Adipose tissue (tissue), 3 donors: Measurements from ENCODE around the gene NRSN1. TPM values are rescaled to one million over a fixed set of nuclear protein-coding genes. Genes with fewer than 3 reads are reported as not detected.

Experiments
- H3K27ac ChIP-seq: one replicate; pipeline ENCODE4 v1.5.1; 2013; ENCODE audit warnings: low read depth, low read length
- WGBS, 3 donors: extraction: QIAGEN DNeasy Blood & Tissue Kit; methylation state at CpG; one replicate each; pipeline ENCODE4 v1.1.7; 2013; 5-methylcytosine and 5-hydroxymethylcytosine counted together
- polyA plus RNA-seq, 3 donors: library from polyadenylated mRNA; stranded (reverse); fragments of 200-250 nt; gene quantifications; one replicate each; pipeline ENCODE4 v1.2.3, GENCODE V29; 2013
- donor health status: healthy with polysubstance abuse.
- donor health status: Bipolar disorder and iron deficiency.
- donor health status: healthy.

The NRSN1 gene
- polyA plus RNA-seq: under 1 TPM in 1 of 3 donors, not detected in 2; 0.06 TPM

- H3K27ac ChIP-seq: no peak within 1 kb of the TSS
These were observed at the start of gene NRSN1 for GRCh38 chr6:24125980-24126379. TSS of gene NRSN1 (plus strand) at chr6:24126215. CDS start at chr6:24134328, 8,113 bp downstream.

GRCh38 chr6:24078200-24078599, 47.8 kb upstream of the NRSN1 start:
- no peak overlapping the region for H3K27ac ChIP-seq
- WGBS, 3 donors: 69 to 79% (median 73%) methylated on average over 3 of the region's 3 CpGs

More at GRCh38 chr6:24125980-24126379, at the start of gene NRSN1:
- WGBS, 3 donors: 3 to 5% (median 3%) methylated on average over 24 to 37 of the region's 37 CpGs

GRCh38 chr6:24079076-24079475, 46.9 kb upstream of the NRSN1 start:
- WGBS, 3 donors: 63 to 77% (median 77%) methylated on average over 2 of the region's 2 CpGs
- no peak overlapping the region for H3K27ac ChIP-seq

- 25 to 80% (median 66%) methylated on average over 1 of the region's 1 CpG for WGBS, 3 donors
These were observed 45.3 kb upstream of the NRSN1 start for GRCh38 chr6:24080711-24081110.

DNA sequence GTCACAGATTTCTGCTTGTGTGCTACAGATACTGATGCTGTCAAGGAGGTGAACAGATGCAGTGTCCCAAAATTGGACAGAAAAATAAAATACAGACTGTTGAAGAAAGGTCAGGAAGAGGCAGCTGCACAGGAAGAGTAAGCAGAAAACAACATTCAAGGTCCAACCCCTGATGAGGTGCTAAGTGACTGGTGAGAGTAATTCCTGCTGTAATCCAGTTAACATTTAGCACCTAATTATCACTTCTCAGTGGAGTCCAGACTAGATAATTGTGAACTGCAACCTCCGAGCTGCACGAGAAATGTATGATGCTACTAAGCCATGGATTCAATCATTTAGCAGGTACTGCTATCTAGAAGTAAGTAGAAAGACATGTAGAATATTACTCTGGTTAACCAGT, 36.3 kb upstream of the NRSN1 start:
- H3K27ac ChIP-seq: no peak overlapping the region
- 26 to 51% (median 50%) methylated on average over 2 of the region's 2 CpGs for WGBS, 3 donors

More at GRCh38 chr6:24080711-24081110, 45.3 kb upstream of the NRSN1 start:
- H3K27ac ChIP-seq: no peak overlapping the region

- no peak overlapping the region for H3K27ac ChIP-seq
- WGBS, 3 donors: 66 to 84% (median 75%) methylated on average over 3 of the region's 3 CpGs
These were observed 33.6 kb upstream of the NRSN1 start for GRCh38 chr6:24092407-24092806.

- 58 to 80% (median 66%) methylated on average over 4 of the region's 4 CpGs for WGBS, 3 donors
- H3K27ac ChIP-seq: no peak overlapping the region
These were observed 32.6 kb upstream of the NRSN1 start for GRCh38 chr6:24093381-24093780.

GRCh38 chr6:24099181-24099580, 26.8 kb upstream of the NRSN1 start:
- 69 to 87% (median 83%) methylated on average over 2 of the region's 2 CpGs for WGBS, 3 donors
- no peak overlapping the region for H3K27ac ChIP-seq

DNA sequence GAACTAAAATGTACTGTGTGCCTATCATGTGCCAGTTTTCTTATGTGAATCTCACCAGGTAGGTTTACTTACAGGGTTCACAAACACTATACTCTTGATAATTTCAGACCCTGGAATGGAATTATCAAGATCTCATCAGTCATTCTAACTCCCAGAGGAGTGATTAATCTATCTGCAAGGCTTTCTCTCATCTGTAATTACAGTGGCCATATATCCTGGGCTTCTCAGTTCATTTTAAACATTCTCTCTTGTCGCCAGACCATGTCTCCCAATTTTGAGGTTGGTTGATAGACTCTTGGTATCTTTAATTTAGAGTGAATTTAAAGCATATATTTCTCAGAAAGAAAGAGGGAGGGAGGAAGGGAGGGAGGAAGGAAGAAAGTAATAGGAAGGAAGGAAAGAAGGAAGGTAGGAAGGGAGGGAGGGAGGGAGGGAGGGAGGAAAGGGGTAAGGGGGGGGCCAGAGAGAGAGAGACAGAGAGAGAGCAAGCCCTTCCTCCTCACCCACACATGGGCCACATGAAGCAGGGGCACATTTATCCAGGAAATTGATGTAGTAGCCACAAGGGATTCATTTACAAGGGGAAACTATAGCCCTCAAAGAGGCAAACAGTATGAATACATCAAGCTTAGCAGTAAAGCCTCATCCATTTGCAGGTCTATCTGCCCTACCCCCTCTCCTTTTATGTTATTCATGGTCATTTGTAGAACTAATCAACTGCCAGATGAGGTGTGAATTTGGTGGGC, 25.8 kb upstream of the NRSN1 start:
- WGBS, 3 donors: 51 to 63% (median 63%) methylated on average over 1 of the region's 1 CpG
- no peak overlapping the region for H3K27ac ChIP-seq

DNA sequence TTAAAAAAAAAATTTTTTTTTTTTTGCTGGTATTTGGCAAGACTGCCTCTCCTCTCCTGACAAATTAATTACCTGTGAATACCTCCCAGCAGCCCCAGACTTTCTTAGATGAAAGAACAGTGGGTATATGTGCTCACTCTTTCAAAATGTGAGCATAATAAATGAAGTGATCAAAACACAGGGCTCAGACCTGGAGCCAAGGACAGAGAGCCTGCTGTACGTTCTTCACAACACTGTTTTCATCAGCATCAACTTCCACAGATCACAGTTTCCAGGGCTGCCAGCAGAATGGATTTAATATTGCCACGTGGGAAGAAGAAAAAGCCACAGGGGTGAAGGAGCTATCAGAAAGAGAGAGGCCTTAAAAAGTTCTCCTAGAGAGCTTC, 25.3 kb upstream of the NRSN1 start:
- no peak overlapping the region for H3K27ac ChIP-seq
- 29 to 41% (median 33%) methylated on average over 2 of the region's 2 CpGs for WGBS, 3 donors

- H3K27ac ChIP-seq: no peak overlapping the region
- 64 to 68% (median 64%) methylated on average over 2 of the region's 2 CpGs for WGBS, 3 donors
These were observed 20.8 kb upstream of the NRSN1 start for GRCh38 chr6:24105191-24105590.

DNA sequence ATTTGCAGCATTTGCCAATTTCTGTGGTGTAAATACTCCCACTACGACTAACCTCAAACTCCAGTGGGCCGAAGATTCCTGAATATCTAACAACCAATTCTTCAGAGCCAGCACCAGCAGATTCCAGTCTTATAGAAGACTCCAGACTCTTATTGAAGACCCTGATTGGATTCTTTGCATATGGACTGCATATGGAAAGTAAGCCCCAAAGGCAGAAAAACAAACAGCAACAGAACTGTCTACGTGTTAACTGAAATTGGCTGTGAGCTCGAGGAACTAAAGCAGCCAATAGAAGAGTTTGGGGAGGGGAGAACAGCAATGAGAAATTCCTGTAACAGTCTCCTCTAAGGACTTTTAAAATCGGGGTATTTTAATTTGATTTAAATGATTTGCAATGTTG, 19.7 kb upstream of the NRSN1 start:
- WGBS, 3 donors: 58 to 75% (median 72%) methylated on average over 5 of the region's 5 CpGs
- H3K27ac ChIP-seq: no peak overlapping the region

DNA sequence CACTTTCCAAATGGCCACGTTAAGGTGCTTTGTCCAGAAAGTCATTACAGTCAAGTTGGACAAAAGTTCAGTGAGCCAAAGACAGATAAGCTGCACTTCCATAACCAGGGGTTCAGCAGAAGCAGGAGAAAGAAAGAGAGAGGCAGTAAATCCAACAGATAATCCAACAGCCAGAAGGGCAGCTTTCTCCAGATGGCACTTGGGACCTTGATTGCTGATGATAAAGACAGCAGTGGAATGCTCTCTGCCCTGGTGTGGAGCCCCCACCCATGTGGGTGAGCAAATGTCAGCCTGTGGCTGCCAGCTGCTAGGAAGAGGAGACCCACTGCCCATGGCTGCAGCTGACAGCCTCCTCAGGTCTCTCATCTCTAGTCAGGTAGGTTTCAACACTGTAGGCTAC, 18.7 kb upstream of the NRSN1 start:
- WGBS, 3 donors: 58 to 79% (median 71%) methylated on average over 1 of the region's 1 CpG
- no peak overlapping the region for H3K27ac ChIP-seq

GRCh38 chr6:24108056-24108455, 18.0 kb upstream of the NRSN1 start:
- no peak overlapping the region for H3K27ac ChIP-seq
- 63 to 78% (median 69%) methylated on average over 6 of the region's 6 CpGs for WGBS, 3 donors

- no peak overlapping the region for H3K27ac ChIP-seq
- WGBS, 3 donors: 0 to 53% (median 0%) methylated on average over 1 of the region's 1 CpG
These were observed 15.6 kb upstream of the NRSN1 start for GRCh38 chr6:24110417-24110816.

DNA sequence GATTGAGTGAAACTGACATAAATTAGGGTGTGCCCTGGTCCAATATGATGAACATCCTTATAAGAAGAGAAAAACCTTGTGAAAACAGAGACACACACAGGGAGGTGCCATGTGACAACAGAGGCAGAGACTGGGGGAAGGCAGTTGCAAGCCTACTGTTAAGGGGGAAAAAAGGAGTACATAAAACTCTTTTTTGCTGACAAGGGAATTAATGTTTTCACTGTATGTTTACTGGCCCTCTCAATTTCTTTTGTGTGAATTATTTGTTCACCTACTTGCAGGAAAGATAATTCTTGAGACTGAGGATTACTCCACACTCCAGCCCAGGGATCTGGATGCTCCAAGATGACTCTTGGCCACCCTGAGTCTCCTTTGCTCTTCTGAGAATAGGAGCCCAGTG, 12.1 kb upstream of the NRSN1 start:
- H3K27ac ChIP-seq: no peak overlapping the region

GRCh38 chr6:24117021-24117420, 9.0 kb upstream of the NRSN1 start:
- 75 to 83% (median 76%) methylated on average over 2 of the region's 2 CpGs for WGBS, 3 donors
- no peak overlapping the region for H3K27ac ChIP-seq

GRCh38 chr6:24122139-24122538, 3.9 kb upstream of the NRSN1 start:
- 61 to 78% (median 68%) methylated on average over 7 of the region's 7 CpGs for WGBS, 3 donors
- no peak overlapping the region for H3K27ac ChIP-seq

DNA sequence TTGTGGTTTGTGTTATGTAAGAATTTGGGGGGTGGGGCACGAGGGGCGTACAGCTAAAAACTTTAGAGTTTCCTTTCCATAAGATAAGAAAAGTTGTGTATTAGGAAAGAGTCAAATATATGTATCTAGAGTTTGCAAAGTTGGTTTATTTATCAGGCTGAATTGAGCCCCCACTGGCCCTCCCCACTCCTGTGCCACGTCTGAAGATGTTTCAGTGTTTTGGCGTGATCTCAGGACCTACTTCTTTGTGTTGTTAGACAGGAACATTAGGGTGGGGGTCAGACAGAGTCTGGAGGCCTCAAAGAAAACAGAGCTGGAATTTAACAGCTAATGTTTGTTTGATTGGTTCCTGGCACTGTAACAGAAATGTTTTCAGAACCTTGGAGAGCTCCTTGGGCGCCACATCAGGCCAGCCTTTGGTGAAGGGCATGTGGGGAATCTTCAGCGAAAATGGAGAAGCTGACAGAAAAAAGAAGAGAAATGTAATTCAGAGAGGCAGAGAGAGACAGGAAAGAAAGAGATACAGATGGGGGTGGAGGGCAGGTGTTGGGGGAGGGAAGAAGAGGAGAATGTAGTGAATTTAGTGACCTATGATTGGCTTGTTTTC, 674 bp downstream of the NRSN1 start:
- WGBS, 3 donors: 2% methylated on average over 6 of the region's 6 CpGs
- no peak overlapping the region for H3K27ac ChIP-seq

- H3K27ac ChIP-seq: no peak overlapping the region
- 67 to 82% (median 72%) methylated on average over 2 of the region's 2 CpGs for WGBS, 3 donors
These were observed 1.3 kb downstream of the NRSN1 start for GRCh38 chr6:24127316-24127715.
